ENCODE results near the gene ATP13A1.

The ATP13A1 gene

DNA sequence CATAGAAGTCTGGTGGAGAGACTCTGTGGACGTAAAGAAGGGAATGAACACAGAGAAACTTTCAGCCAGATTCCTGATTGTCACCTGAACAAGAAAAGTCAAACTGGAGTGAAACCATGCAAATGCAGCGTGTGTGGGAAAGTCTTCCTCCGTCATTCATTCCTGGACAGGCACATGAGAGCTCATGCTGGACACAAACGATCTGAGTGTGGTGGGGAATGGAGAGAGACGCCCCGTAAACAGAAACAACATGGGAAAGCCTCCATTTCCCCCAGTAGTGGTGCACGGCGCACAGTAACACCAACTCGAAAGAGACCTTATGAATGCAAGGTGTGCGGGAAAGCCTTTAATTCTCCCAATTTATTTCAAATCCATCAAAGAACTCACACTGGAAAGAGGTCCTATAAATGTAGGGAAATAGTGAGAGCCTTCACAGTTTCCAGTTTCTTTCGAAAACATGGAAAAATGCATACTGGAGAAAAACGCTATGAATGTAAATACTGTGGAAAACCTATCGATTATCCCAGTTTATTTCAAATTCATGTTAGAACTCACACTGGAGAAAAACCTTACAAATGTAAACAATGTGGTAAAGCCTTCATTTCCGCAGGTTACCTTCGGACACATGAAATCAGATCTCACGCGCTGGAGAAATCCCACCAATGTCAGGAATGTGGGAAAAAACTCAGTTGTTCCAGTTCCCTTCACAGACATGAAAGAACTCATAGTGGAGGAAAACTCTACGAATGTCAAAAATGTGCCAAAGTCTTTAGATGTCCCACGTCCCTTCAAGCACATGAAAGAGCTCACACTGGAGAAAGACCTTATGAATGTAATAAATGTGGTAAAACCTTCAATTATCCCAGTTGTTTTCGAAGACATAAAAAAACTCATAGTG, 15.9 kb upstream of the ATP13A1 start:
- ChIA-PET POLR2A (no interaction called here), CTCF (no interaction called here)
- peak overlapping the region in 1 of 7 experiments; percentile 20 for H3K4me3 ChIP-seq (ENCODE audit: control insufficient read depth in 1 of 7, extremely low read depth in 1 of 7, insufficient read depth in 4 of 7, low read depth in 2 of 7, low read length in 6 of 7)
- no peak for DNase-seq
- no peaks in the 10 kb centered on the region for H3K4me1 ChIP-seq (ENCODE audit: control extremely low read depth in 1 of 4, control insufficient read depth in 4 of 4, insufficient read depth in 4 of 4, low read length in 3 of 4)
- peaks cover 13 to 85% (median 62%) of the 10 kb centered on the region in 5 experiments for H3K9me3 ChIP-seq (ENCODE audit: control extremely low read depth in 1 of 5, control insufficient read depth in 4 of 5, insufficient read depth in 2 of 5, low read depth in 1 of 5, low read length in 4 of 5)
- H3K36me3 ChIP-seq (ENCODE audit: control insufficient read depth in 4 of 4, insufficient read depth in 4 of 4, low read length in 3 of 4): peaks cover 36 to 90% (median 58%) of the 10 kb centered on the region in 4 experiments
- 100% methylated on average over 10 of the region's 20 CpGs for WGBS (ENCODE audit: insufficient coverage)
- no peaks in the 10 kb centered on the region for H3K27me3 ChIP-seq (replicated peaks in 2 of 5; ENCODE audit: control insufficient read depth in 4 of 5, insufficient read depth in 5 of 5, low read length in 4 of 5)
- no peak overlapping the region for H3K27ac ChIP-seq (ENCODE audit: insufficient read depth in 1 of 2, low read depth in 1 of 2, low read length in 2 of 2, poor library complexity in 1 of 2, severe bottlenecking in 2 of 2)

DNA sequence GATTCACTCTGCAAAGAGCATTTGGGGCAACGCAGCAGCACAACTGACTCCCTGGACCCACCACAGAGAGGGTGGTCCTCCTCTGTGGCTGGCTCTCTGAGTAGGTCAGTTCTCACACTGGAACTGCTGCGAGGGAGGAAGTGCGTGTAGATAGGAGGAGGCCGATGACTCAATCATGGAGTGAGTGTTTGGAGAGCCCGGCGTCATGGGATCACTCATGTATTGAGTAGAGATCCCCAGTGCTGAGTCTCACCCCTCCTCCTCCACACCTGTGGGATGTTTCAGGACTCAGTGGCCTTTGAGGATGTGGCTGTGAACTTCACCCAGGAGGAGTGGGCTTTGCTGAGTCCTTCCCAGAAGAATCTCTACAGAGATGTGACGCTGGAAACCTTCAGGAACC, 14.1 kb upstream of the ATP13A1 start:
- no peak for DNase-seq
- Histone ChIP-seq H3K9me3 (ENCODE audit: control extremely low read depth in 1 of 5, control insufficient read depth in 4 of 5, insufficient read depth in 2 of 5, low read depth in 1 of 5, low read length in 4 of 5) (peaks cover 11 to 83% (median 70%) of the 10 kb centered on the region in 5 experiments), H3K27ac (ENCODE audit: insufficient read depth in 1 of 2, low read depth in 1 of 2, low read length in 2 of 2, poor library complexity in 1 of 2, severe bottlenecking in 2 of 2) (no peak overlapping the region), H3K36me3 (ENCODE audit: control insufficient read depth in 4 of 4, insufficient read depth in 4 of 4, low read length in 3 of 4) (peaks cover 31 to 91% (median 68%) of the 10 kb centered on the region in 4 experiments), H3K4me3 (ENCODE audit: control insufficient read depth in 1 of 7, extremely low read depth in 1 of 7, insufficient read depth in 4 of 7, low read depth in 2 of 7, low read length in 6 of 7) (peak overlapping the region in 2 of 7 experiments; percentile 36 to 40), H3K4me1 (ENCODE audit: control extremely low read depth in 1 of 4, control insufficient read depth in 4 of 4, insufficient read depth in 4 of 4, low read length in 3 of 4) (no peaks in the 10 kb centered on the region), H3K27me3 (replicated peaks in 2 of 5; ENCODE audit: control insufficient read depth in 4 of 5, insufficient read depth in 5 of 5, low read length in 4 of 5) (no peaks in the 10 kb centered on the region)
- WGBS (ENCODE audit: insufficient coverage): 94% methylated on average over 3 of the region's 7 CpGs
- ChIA-PET CTCF (interaction anchor here (1.0 kb wide), 1 partner anchor 43 kb away, joined by 3 read pairs; no protein-coding TSS in a partner anchor), POLR2A (no interaction called here)

DNA sequence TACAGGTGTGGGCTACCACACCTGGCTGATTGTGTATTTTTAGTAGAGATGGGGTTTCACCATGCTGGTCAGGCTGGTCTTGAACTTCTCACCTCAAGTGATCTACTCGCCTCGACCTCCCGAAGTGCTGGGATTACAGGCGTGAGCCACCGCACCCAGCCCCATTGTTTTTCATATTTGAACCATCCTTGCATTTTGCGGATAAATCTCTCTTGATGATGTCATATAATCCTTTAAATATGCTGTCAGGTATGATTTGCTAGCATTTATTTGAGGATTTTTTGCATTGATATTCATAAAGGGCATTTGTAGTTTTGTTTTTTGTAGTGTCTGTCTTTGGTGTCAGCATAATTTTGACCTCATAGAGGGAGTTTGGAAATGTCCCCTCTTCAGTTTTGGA, 10.8 kb upstream of the ATP13A1 start:
- H3K36me3 ChIP-seq (ENCODE audit: control insufficient read depth in 4 of 4, insufficient read depth in 4 of 4, low read length in 3 of 4): peaks cover 31 to 71% (median 58%) of the 10 kb centered on the region in 4 experiments
- 100% methylated on average over 1 of the region's 6 CpGs for WGBS (ENCODE audit: insufficient coverage)
- H3K4me1 ChIP-seq (ENCODE audit: control extremely low read depth in 1 of 4, control insufficient read depth in 4 of 4, insufficient read depth in 4 of 4, low read length in 3 of 4): peaks cover 0 to 10% (median 8%) of the 10 kb centered on the region in 4 experiments
- CTCF ChIA-PET: no interaction called here
- peak overlapping the region in 1 of 7 experiments; percentile 1 for H3K4me3 ChIP-seq (ENCODE audit: control insufficient read depth in 1 of 7, extremely low read depth in 1 of 7, insufficient read depth in 4 of 7, low read depth in 2 of 7, low read length in 6 of 7)
- POLR2A ChIA-PET: no interaction called here
- H3K9me3 ChIP-seq (ENCODE audit: control extremely low read depth in 1 of 5, control insufficient read depth in 4 of 5, insufficient read depth in 2 of 5, low read depth in 1 of 5, low read length in 4 of 5): peaks cover 6 to 67% (median 50%) of the 10 kb centered on the region in 5 experiments
- H3K27me3 ChIP-seq (replicated peaks in 2 of 5; ENCODE audit: control insufficient read depth in 4 of 5, insufficient read depth in 5 of 5, low read length in 4 of 5): no peaks in the 10 kb centered on the region
- peak in 1 of 3 donors; percentile 33 for DNase-seq
- H3K27ac ChIP-seq (ENCODE audit: insufficient read depth in 1 of 2, low read depth in 1 of 2, low read length in 2 of 2, poor library complexity in 1 of 2, severe bottlenecking in 2 of 2): no peak overlapping the region

DNA sequence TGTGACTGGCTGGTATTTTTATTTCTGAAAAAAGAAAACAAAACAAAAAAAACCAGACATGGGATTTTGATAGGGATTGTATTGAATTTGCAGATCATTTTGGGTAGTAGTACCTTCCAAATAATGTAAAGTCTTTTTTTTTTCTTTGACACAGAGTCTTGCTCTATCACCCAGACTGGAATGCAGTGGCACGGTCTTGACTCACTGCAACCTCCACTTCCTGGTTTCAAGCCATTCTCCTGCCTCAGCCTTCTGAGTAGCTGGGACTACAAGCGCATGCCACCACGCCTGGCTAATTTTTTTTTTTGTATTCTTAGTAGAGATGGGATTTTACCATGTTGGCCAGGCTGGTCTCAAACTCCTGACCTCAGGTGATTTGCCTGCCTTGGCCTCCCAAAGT, 9.3 kb upstream of the ATP13A1 start:
- no peaks in the 10 kb centered on the region for H3K27me3 ChIP-seq (replicated peaks in 2 of 5; ENCODE audit: control insufficient read depth in 4 of 5, insufficient read depth in 5 of 5, low read length in 4 of 5)
- ChIA-PET POLR2A (interaction anchor here (0.7 kb wide), 1 partner anchor 1452 kb away, joined by 4 read pairs; no protein-coding TSS in a partner anchor), CTCF (no interaction called here)
- H3K9me3 ChIP-seq (ENCODE audit: control extremely low read depth in 1 of 5, control insufficient read depth in 4 of 5, insufficient read depth in 2 of 5, low read depth in 1 of 5, low read length in 4 of 5): peaks cover 3 to 52% (median 36%) of the 10 kb centered on the region in 5 experiments
- no peak for DNase-seq
- peaks cover 20 to 56% (median 45%) of the 10 kb centered on the region in 4 experiments for H3K36me3 ChIP-seq (ENCODE audit: control insufficient read depth in 4 of 4, insufficient read depth in 4 of 4, low read length in 3 of 4)
- H3K4me3 ChIP-seq (ENCODE audit: control insufficient read depth in 1 of 7, extremely low read depth in 1 of 7, insufficient read depth in 4 of 7, low read depth in 2 of 7, low read length in 6 of 7): no peak overlapping the region
- H3K27ac ChIP-seq (ENCODE audit: insufficient read depth in 1 of 2, low read depth in 1 of 2, low read length in 2 of 2, poor library complexity in 1 of 2, severe bottlenecking in 2 of 2): no peak overlapping the region
- peaks cover 0 to 20% (median 13%) of the 10 kb centered on the region in 4 experiments for H3K4me1 ChIP-seq (ENCODE audit: control extremely low read depth in 1 of 4, control insufficient read depth in 4 of 4, insufficient read depth in 4 of 4, low read length in 3 of 4)
- WGBS (ENCODE audit: insufficient coverage): 100% methylated on average over 1 of the region's 3 CpGs

DNA sequence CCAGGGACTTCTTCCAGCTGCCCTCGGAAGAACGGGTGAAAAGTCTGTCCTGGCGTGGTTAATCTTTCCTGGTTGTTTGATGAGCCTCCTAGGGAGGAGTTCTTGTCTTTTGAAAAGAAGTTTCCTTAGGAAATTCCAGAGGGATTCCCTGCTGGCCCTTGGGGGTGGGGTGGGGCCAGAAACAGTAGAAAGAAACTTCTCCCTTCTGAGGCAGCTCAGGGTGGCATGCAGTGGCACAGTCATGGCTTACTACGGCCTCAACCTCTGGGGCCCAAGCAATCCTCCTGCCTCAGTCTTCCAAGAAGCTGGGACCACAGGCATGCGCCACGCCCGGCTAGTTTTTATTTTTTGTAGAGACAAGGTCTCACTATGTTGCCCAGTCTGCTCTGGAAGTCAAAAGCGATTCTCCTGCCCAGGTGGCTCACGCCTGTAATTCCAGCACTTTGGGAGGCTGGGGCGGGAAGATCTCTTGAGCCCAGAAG, 6.6 kb upstream of the ATP13A1 start:
- CTCF ChIA-PET: no interaction called here
- Histone ChIP-seq H3K9me3 (ENCODE audit: control extremely low read depth in 1 of 5, control insufficient read depth in 4 of 5, insufficient read depth in 2 of 5, low read depth in 1 of 5, low read length in 4 of 5) (peaks cover 2 to 26% (median 17%) of the 10 kb centered on the region in 5 experiments), H3K4me3 (ENCODE audit: control insufficient read depth in 1 of 7, extremely low read depth in 1 of 7, insufficient read depth in 4 of 7, low read depth in 2 of 7, low read length in 6 of 7) (peak overlapping the region in 5 of 7 experiments; percentile 86 to 96 (median 90)), H3K27me3 (replicated peaks in 2 of 5; ENCODE audit: control insufficient read depth in 4 of 5, insufficient read depth in 5 of 5, low read length in 4 of 5) (no peaks in the 10 kb centered on the region), H3K27ac (ENCODE audit: insufficient read depth in 1 of 2, low read depth in 1 of 2, low read length in 2 of 2, poor library complexity in 1 of 2, severe bottlenecking in 2 of 2) (peak overlapping the region in 1 of 2 experiments; percentile 75), H3K4me1 (ENCODE audit: control extremely low read depth in 1 of 4, control insufficient read depth in 4 of 4, insufficient read depth in 4 of 4, low read length in 3 of 4) (peaks cover 0 to 27% (median 18%) of the 10 kb centered on the region in 4 experiments), H3K36me3 (ENCODE audit: control insufficient read depth in 4 of 4, insufficient read depth in 4 of 4, low read length in 3 of 4) (peaks cover 2 to 29% (median 22%) of the 10 kb centered on the region in 4 experiments)
- 100% methylated on average over 7 of the region's 10 CpGs for WGBS (ENCODE audit: insufficient coverage)
- DNase-seq: no peak
- POLR2A ChIA-PET: no interaction called here

DNA sequence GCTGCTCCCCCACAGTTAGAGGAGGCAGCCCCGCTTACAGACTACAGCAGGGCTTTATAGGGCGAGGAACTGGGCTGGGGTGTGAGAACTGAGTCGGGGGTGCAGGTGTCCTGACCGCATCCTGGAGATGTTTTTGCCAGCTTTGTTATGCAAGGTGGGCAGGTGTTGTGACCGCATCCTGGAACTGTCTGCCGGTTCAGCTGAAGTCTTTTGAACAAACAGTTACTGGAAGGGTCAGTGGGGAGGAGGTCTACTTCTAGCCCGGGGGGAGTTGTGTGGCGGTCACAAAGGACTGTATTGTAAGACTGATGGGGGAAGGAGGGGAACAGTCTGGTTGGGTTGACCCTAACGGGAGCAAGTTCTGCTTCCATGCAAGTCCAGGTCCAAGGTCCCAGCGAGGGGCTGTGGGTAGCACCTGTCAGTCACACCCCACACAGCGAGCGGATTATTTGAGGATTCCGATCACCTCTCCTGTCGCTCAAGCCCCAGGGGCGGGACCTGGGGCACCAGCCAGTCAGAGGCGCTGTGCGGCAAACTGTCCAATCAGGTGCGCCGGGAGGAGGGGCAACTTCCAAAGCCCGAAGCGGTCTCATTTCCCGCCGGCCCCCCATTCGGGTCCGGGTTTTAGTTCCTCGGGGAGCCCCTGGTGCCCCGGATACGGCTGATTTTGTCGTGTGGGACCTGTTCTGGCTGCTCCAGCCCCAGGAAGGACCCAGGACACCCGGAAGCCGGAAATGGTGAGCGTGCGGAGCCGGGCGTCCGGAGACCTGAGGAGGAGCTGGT, 4.9 kb upstream of the ATP13A1 start, which contains the start of gene ZNF101:
TSS of gene ZNF101 (plus strand) at position 610 of the 783 bp plus-strand sequence. CDS start at position 735, 125 bp downstream.
- peak within 1 kb of the TSS; percentile 75 to 90 for H3K27ac ChIP-seq (ENCODE audit: insufficient read depth in 1 of 2, low read depth in 1 of 2, low read length in 2 of 2, poor library complexity in 1 of 2, severe bottlenecking in 2 of 2)
- no peaks in the 10 kb centered on the region for H3K27me3 ChIP-seq (replicated peaks in 2 of 5; ENCODE audit: control insufficient read depth in 4 of 5, insufficient read depth in 5 of 5, low read length in 4 of 5)
- H3K36me3 ChIP-seq (ENCODE audit: control insufficient read depth in 4 of 4, insufficient read depth in 4 of 4, low read length in 3 of 4): peaks cover 2 to 16% (median 10%) of the 10 kb centered on the region in 4 experiments
- POLR2A ChIA-PET: interaction anchor here (0.6 to 0.9 kb wide), 3 partner anchors 34 to 197 kb away, joined by 3 to 6 read pairs (median 4); partner anchors contain the start of gene ZNF253
- H3K4me3 ChIP-seq (ENCODE audit: control insufficient read depth in 1 of 7, extremely low read depth in 1 of 7, insufficient read depth in 4 of 7, low read depth in 2 of 7, low read length in 6 of 7): peak within 1 kb of the TSS; percentile 78 to 96 (median 90)
- peaks cover 0 to 19% (median 9%) of the 10 kb centered on the region in 5 experiments for H3K9me3 ChIP-seq (ENCODE audit: control extremely low read depth in 1 of 5, control insufficient read depth in 4 of 5, insufficient read depth in 2 of 5, low read depth in 1 of 5, low read length in 4 of 5)
- CTCF ChIA-PET: interaction anchor here (0.8 to 1.3 kb wide), 2 partner anchors 40 to 289 kb away, joined by 3 read pairs; no protein-coding TSS in a partner anchor
- DNase-seq: peak; percentile 94 to 97 (median 96)
- WGBS (ENCODE audit: insufficient coverage): 0% methylated on average over 36 of the region's 36 CpGs
- peaks cover 0 to 27% (median 19%) of the 10 kb centered on the region in 4 experiments for H3K4me1 ChIP-seq (ENCODE audit: control extremely low read depth in 1 of 4, control insufficient read depth in 4 of 4, insufficient read depth in 4 of 4, low read length in 3 of 4)
